WERI-Rb-1 (cell line): ENCODE results near the gene SHC4.

Experiments used
- DNase-seq: peaks from one replicate; pipeline ENCODE4 v3.0.0-alpha.2; 2020
- H3K27ac ChIP-seq: fragments of 250-450 bp; sonication (Bioruptor Pico); 2 replicates; pipeline ENCODE4 v1.5.1; 2020; ENCODE audit warnings: mild to moderate bottlenecking, moderate library complexity
- H3K27me3 ChIP-seq: fragments of 250-450 bp; sonication (Bioruptor Pico); 2 replicates; pipeline ENCODE4 v1.5.1; 2021; ENCODE audit warnings: mild to moderate bottlenecking, low read depth, moderate library complexity; ENCODE audit not compliant: insufficient read depth, severe bottlenecking
- H3K36me3 ChIP-seq: fragments of 250-450 bp; sonication (Bioruptor Pico); 2 replicates; pipeline ENCODE4 v1.5.1; 2020; ENCODE audit warnings: mild to moderate bottlenecking, moderate library complexity
- H3K4me3 ChIP-seq: 2 replicates; pipeline ENCODE4 v1.5.1; 2011; ENCODE audit warnings: low read depth, mild to moderate bottlenecking, control low read depth, low read length
- H3K9me3 ChIP-seq: fragments of 250-450 bp; sonication (Bioruptor Pico); 2 replicates; pipeline ENCODE4 v1.5.1; 2021; ENCODE audit warnings: mild to moderate bottlenecking, moderate library complexity; ENCODE audit not compliant: severe bottlenecking
- CTCF ChIP-seq: IDR thresholded peaks from 2 replicates; pipeline ENCODE4 v1.5.1; 2011; ENCODE audit warnings: low read depth, mild to moderate bottlenecking, control low read depth, inconsistent platforms, low read length

Gene SHC4

GRCh38 chr15:48955370-48955769, 8.3 kb downstream of the SHC4 start:
- H3K27ac ChIP-seq, result no peak overlapping the region
- no peaks in the 10 kb centered on the region for H3K36me3 ChIP-seq
- no peaks in the 10 kb centered on the region for H3K27me3 ChIP-seq
- no peaks in the 10 kb centered on the region for H3K9me3 ChIP-seq
- no peak for DNase-seq
- no peak overlapping the region for H3K4me3 ChIP-seq
- no peak for TF ChIP-seq CTCF

- Histone ChIP-seq H3K27me3 (no peaks in the 10 kb centered on the region), H3K4me3 (no peak overlapping the region), H3K27ac (no peak overlapping the region), H3K36me3 (no peaks in the 10 kb centered on the region), H3K9me3 (no peaks in the 10 kb centered on the region)
- no peak for DNase-seq
- TF ChIP-seq CTCF, result no peak
Observed at GRCh38 chr15:48954538-48954937, 9.2 kb downstream of the SHC4 start.

- no peaks in the 10 kb centered on the region for H3K36me3 ChIP-seq
- no peaks in the 10 kb centered on the region for H3K9me3 ChIP-seq
- no peak overlapping the region for H3K4me3 ChIP-seq
- H3K27me3 ChIP-seq, result no peaks in the 10 kb centered on the region
- no peak overlapping the region for H3K27ac ChIP-seq
- DNase-seq, result no peak
- no peak for TF ChIP-seq CTCF
Observed at GRCh38 chr15:48946840-48947187, 16.9 kb downstream of the SHC4 start.

- no peak for DNase-seq
- Histone ChIP-seq H3K27me3 (no peaks in the 10 kb centered on the region), H3K4me3 (no peak overlapping the region), H3K36me3 (no peaks in the 10 kb centered on the region), H3K27ac (no peak overlapping the region), H3K9me3 (no peaks in the 10 kb centered on the region)
- no peak for TF ChIP-seq CTCF
Observed at GRCh38 chr15:48946074-48946839, 17.5 kb downstream of the SHC4 start.

- no peak for DNase-seq
Observed at GRCh38 chr15:48945386-48945785, 18.3 kb downstream of the SHC4 start.

More at GRCh38 chr15:48945386-48945785, 18.3 kb downstream of the SHC4 start:
- Histone ChIP-seq H3K36me3 (no peaks in the 10 kb centered on the region), H3K27ac (no peak overlapping the region), H3K4me3 (no peak overlapping the region), H3K9me3 (no peaks in the 10 kb centered on the region), H3K27me3 (no peaks in the 10 kb centered on the region)
- no peak for TF ChIP-seq CTCF
